HCT116 (cell line): Measurements from ENCODE around the gene UFD1. TPM values are rescaled to one million over a fixed set of nuclear protein-coding genes. Genes with fewer than 3 reads are reported as not detected.
"Not testable (repeated sequence)": the region's sequence is repeated elsewhere in the genome, so short reads cannot be mapped to it uniquely, and the experiment has no call there.

ENCODE experiments used
- ATAC-seq: fragments of 200-7000 bp; cut with Tn5 transposase; 2 replicates; pipeline ENCODE4 v1.9.1; 2020; ENCODE audit warnings: mild to moderate bottlenecking, moderate library complexity
- BruUV-seq: library from RNA; stranded (reverse); fragments of 400-500 nt; replicated peaks from 2 replicates; lab custom pipeline; 2021; lab: Mats Ljungman, UMichigan
- CTCF ChIA-PET: fragments of 300-600 bp; sonication (Branson Sonifier 250); formaldehyde crosslinking; loops from one replicate; lab custom pipeline; 2021; ENCODE audit warnings: antibody characterized with exemption; lab: Charles Lee
- POLR2A ChIA-PET: fragments of 300-600, 350-600 bp; sonication (Branson Sonifier 250); formaldehyde crosslinking; loops from one replicate; lab custom pipeline; 2021; ENCODE audit warnings: antibody characterized with exemption; lab: Charles Lee
- RAD21 ChIA-PET, 2 experiments: fragments of 300-600 bp; sonication (Branson Sonifier 250); formaldehyde crosslinking; loops; one replicate each; lab custom pipeline; 2023; ENCODE audit warnings: low total read pairs in 2 of 2; ENCODE audit not compliant: uncharacterized antibody in 2 of 2, unreplicated experiment in 2 of 2, low non-redundant PET in 1 of 2; lab: Charles Lee
- DNase-seq: peaks from one replicate; pipeline ENCODE4 v3.0.0-alpha.2; 2010; ENCODE audit warnings: low read depth, low spot score
- H2AFZ ChIP-seq: fragments of 200-600 bp; shearing (Covaris generic), sonication (generic); 2 replicates; pipeline ENCODE4 v1.6.1; 2017; ENCODE audit warnings: low read depth, mixed run types, mixed read lengths, antibody characterized with exemption, low read length; ENCODE audit not compliant: poor library complexity, severe bottlenecking
- H3K27ac ChIP-seq: 2 replicates; pipeline ENCODE4 v1.5.1; 2012; ENCODE audit warnings: low read depth, low read length
- H3K27me3 ChIP-seq: fragments of 200-600 bp; sonication (generic); 2 replicates; pipeline ENCODE4 v1.6.1; 2016; ENCODE audit warnings: mixed run types, low read length, mixed read lengths; ENCODE audit not compliant: insufficient read depth
- H3K36me3 ChIP-seq, 2 experiments: fragments of 200-500 bp in 1 of 2; fragments of 200-600 bp in 1 of 2; sonication (Bioruptor generic) in 1 of 2; sonication (generic) in 1 of 2; 2 replicates each; pipeline versions ENCODE4 v1.5.1 to v1.6.1; 2014 to 2016; ENCODE audit warnings: low read length in 2 of 2, inconsistent platforms in 1 of 2, mixed read lengths in 1 of 2, mixed run types in 1 of 2; ENCODE audit not compliant: insufficient read depth in 2 of 2, control insufficient read depth in 1 of 2
- H3K4me1 ChIP-seq, 2 experiments: fragments of 200-600 bp in 1 of 2; sonication (generic) in 1 of 2; 2 replicates each; pipeline versions ENCODE4 v1.5.1 to v1.6.1; 2012 to 2017; ENCODE audit warnings: low read length in 2 of 2, inconsistent platforms in 1 of 2, mild to moderate bottlenecking in 1 of 2, mixed read lengths in 1 of 2, mixed run types in 1 of 2, moderate library complexity in 1 of 2; ENCODE audit not compliant: insufficient read depth in 2 of 2, control insufficient read depth in 1 of 2
- H3K4me2 ChIP-seq: fragments of 200-600 bp; sonication (generic); 2 replicates; pipeline ENCODE4 v1.6.1; 2017; ENCODE audit warnings: mixed run types, low read length, mixed read lengths
- H3K4me3 ChIP-seq, 2 experiments: fragments of 200-600 bp in 1 of 2; sonication (generic) in 1 of 2; replicated peaks in 1 of 2; 2 replicates each; pipeline ENCODE4 v1.5.1; 2011 to 2016; ENCODE audit warnings: low read length in 2 of 2, control low read depth in 1 of 2, low read depth in 1 of 2, mild to moderate bottlenecking in 1 of 2, mixed read lengths in 1 of 2, mixed run types in 1 of 2
- H3K79me2 ChIP-seq: fragments of 200-600 bp; sonication (generic); 2 replicates; pipeline ENCODE4 v1.6.1; 2017; ENCODE audit warnings: mild to moderate bottlenecking, mixed run types, low read length, moderate library complexity, mixed read lengths; ENCODE audit not compliant: insufficient read depth
- H3K9ac ChIP-seq: fragments of 200-600 bp; sonication (generic); 2 replicates; pipeline ENCODE4 v1.6.1; 2016; ENCODE audit warnings: low read length, mixed read lengths
- H3K9me2 ChIP-seq: fragments of 200-600 bp; sonication (generic), shearing (Covaris generic); 2 replicates; pipeline ENCODE4 v1.6.1; 2017; ENCODE audit warnings: mixed run types, mild to moderate bottlenecking, moderate library complexity; ENCODE audit not compliant: insufficient read depth
- H3K9me3 ChIP-seq, 2 experiments: fragments of 200-500 bp in 1 of 2; fragments of 200-600 bp in 1 of 2; sonication (Bioruptor generic) in 1 of 2; sonication (generic) in 1 of 2; 2 replicates each; pipeline ENCODE4 v1.6.1; 2014 to 2017; ENCODE audit warnings: low read length in 2 of 2, mixed read lengths in 2 of 2, inconsistent platforms in 1 of 2, low read depth in 1 of 2, mild to moderate bottlenecking in 1 of 2, mixed run types in 1 of 2, moderate library complexity in 1 of 2; ENCODE audit not compliant: control insufficient read depth in 1 of 2, insufficient read depth in 1 of 2
- H4K20me1 ChIP-seq: fragments of 200-600 bp; sonication (generic), shearing (Covaris generic); 2 replicates; pipeline ENCODE4 v1.6.1; 2017; ENCODE audit warnings: mixed run types, mild to moderate bottlenecking, moderate library complexity; ENCODE audit not compliant: insufficient read depth
- EZH2 ChIP-seq: fragments of 200-600 bp; sonication (generic); IDR thresholded peaks from 2 replicates; pipeline ENCODE4 v1.6.1; 2017; ENCODE audit warnings: antibody characterized with exemption, mixed run types
- SIN3A ChIP-seq: IDR thresholded peaks from 2 replicates; pipeline ENCODE4 v1.6.1; 2012; ENCODE audit warnings: low read depth
- ZNF274 ChIP-seq: fragments of 200-500 bp; sonication (Bioruptor generic); IDR thresholded peaks from 2 replicates; pipeline ENCODE4 v1.6.1; 2014; ENCODE audit warnings: mild to moderate bottlenecking, low read depth, low read length, inconsistent platforms
- intact Hi-C: fragments of 100-400 bp; cut with micrococcal nuclease; formaldehyde crosslinking; loops from 2 replicates; pipeline ENCODE4 v1.10.0; 2022
- total RNA-seq: library from RNA; stranded (reverse); gene quantifications from one replicate; pipeline ENCODE4 v1.2.1, GENCODE V29; 2021; ENCODE audit not compliant: unreplicated experiment
- TF ChIP-seq, protein P1 (sequence below), 3 experiments: fragments of 200-600 bp in 1 of 3; sonication (generic) in 1 of 3; IDR thresholded peaks in 2 of 3; conservative IDR thresholded peaks in 1 of 3; 2 replicates each; pipeline ENCODE4 v1.5.1; 2012 to 2017; ENCODE audit warnings: low read depth in 2 of 3, low read length in 2 of 3, antibody characterized with exemption in 1 of 3, borderline replicate concordance in 1 of 3, control low read depth in 1 of 3, mild to moderate bottlenecking in 1 of 3, mixed read lengths in 1 of 3, mixed run types in 1 of 3, moderate library complexity in 1 of 3; ENCODE audit not compliant: insufficient read depth in 1 of 3

The UFD1 gene
- total RNA-seq, 1 experiment from 2014 or later, result 97.5 TPM

DNA sequence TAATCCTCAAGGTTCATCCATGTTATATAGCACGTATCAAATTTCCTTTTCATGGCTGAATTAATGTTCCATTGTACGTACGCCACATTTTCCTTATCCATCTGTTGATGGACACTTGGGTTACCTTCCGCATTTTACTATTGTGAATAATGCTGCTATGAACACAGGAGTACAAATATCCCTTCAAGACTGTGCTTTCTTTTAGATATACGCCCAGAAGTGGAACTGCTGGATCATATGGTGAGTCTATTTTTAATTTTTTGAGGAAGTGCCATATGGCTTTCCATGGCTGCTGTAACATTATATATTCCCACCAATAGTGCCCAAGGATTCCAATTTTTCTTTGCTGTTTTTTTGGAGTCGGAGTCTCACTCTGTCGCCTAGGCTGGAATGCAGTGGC, 40.7 kb downstream of the UFD1 start:
- H3K4me1 ChIP-seq, result peaks cover 4% of the 10 kb centered on the region in 2 experiments
- no peak overlapping the region for H3K9ac ChIP-seq
- no peak overlapping the region for H2AFZ ChIP-seq
- ChIA-PET POLR2A (no interaction called here), CTCF (no interaction called here), RAD21 (no interaction called here)
- no TSS peak for BruUV-seq
- peaks cover 33% of the 10 kb centered on the region for H3K79me2 ChIP-seq
- H3K36me3 ChIP-seq, result peaks cover 7 to 12% of the 10 kb centered on the region in 2 experiments; a peak in 3 of 4 replicates
- H3K27ac ChIP-seq, result no peak overlapping the region
- TF ChIP-seq EZH2, result no peak
- TF ChIP-seq SIN3A, result no peak
- TF ChIP-seq, protein P1, sequence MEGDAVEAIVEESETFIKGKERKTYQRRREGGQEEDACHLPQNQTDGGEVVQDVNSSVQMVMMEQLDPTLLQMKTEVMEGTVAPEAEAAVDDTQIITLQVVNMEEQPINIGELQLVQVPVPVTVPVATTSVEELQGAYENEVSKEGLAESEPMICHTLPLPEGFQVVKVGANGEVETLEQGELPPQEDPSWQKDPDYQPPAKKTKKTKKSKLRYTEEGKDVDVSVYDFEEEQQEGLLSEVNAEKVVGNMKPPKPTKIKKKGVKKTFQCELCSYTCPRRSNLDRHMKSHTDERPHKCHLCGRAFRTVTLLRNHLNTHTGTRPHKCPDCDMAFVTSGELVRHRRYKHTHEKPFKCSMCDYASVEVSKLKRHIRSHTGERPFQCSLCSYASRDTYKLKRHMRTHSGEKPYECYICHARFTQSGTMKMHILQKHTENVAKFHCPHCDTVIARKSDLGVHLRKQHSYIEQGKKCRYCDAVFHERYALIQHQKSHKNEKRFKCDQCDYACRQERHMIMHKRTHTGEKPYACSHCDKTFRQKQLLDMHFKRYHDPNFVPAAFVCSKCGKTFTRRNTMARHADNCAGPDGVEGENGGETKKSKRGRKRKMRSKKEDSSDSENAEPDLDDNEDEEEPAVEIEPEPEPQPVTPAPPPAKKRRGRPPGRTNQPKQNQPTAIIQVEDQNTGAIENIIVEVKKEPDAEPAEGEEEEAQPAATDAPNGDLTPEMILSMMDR (IDR thresholded peaks at IDR 0.05 in 2 of 3, conservative IDR thresholded peaks at IDR 0.05 in 1 of 3; ENCODE audit: borderline replicate concordance in 1 of 3, insufficient read depth in 1 of 3, low read depth in 2 of 3, low read length in 2 of 3), result no peak
- no peak for TF ChIP-seq ZNF274
- H4K20me1 ChIP-seq, result peaks cover 3% of the 10 kb centered on the region; the same call in 1 of the 2 replicates
- H3K4me2 ChIP-seq, result no peak overlapping the region
- DNase-seq (no peak), ATAC-seq (no peak)
- H3K4me3 ChIP-seq, result no peak overlapping the region
- intact Hi-C loops, result no loop called here
- no peaks in the 10 kb centered on the region for H3K27me3 ChIP-seq
- no peaks in the 10 kb centered on the region for H3K9me3 ChIP-seq
- H3K9me2 ChIP-seq, result no peaks in the 10 kb centered on the region

DNA sequence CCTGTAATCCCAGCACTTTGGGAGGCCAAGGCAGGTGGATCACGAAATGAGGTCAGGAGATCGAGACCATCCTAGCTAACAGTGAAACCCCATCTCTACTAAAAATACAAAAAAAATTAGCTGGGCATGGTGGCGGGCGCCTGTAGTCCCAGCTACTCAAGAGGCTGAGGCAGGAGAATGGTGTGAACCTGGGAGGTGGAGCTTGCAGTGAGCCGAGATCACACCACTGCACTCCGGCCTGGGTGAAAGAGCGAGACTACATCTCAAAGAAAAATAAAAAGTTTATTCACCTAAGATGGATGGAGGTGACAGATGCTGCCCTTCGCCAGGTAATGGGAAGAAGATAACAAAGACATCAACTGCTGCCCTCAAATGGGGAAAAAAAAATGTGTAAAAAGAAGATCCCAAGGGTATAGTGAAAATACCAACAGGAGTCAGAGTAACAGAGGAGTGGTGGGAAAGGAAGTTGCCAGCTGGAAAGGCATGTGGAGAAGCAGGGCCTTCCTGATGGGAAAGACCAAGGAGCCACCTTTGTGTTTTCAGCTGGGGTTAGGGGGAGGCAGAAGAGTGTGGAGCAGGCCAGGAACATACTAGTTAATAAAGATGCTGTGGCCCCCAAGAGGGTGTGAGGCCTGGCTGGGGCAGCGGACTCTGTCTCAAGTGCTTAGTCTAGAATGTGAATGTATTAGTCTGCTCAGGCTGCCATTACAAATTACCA, 42.4 kb downstream of the UFD1 start:
- H3K9me2 ChIP-seq, H3K4me3 ChIP-seq, H3K27ac ChIP-seq, RAD21 ChIA-PET, BruUV-seq, H3K27me3 ChIP-seq, ATAC-seq, POLR2A ChIA-PET, DNase-seq, H3K9me3 ChIP-seq, H3K4me1 ChIP-seq, intact Hi-C loops, H4K20me1 ChIP-seq, CTCF ChIA-PET, H3K9ac ChIP-seq, H2AFZ ChIP-seq, H3K4me2 ChIP-seq: not testable (repeated sequence)
- peaks cover 28% of the 10 kb centered on the region for H3K79me2 ChIP-seq
- peaks cover 4 to 12% of the 10 kb centered on the region in 2 experiments; a peak in 2 of 4 replicates for H3K36me3 ChIP-seq
